GM21737 (cell line): Measurements from ENCODE around the gene SRGAP3.

ENCODE experiments used
- ATAC-seq: cut with Tn5 transposase; IDR thresholded peaks from one replicate; pipeline ENCODE4 v1.9.1; 2021; ENCODE audit warnings: mild to moderate bottlenecking, moderate library complexity; ENCODE audit not compliant: unreplicated experiment

SRGAP3 gene

DNA sequence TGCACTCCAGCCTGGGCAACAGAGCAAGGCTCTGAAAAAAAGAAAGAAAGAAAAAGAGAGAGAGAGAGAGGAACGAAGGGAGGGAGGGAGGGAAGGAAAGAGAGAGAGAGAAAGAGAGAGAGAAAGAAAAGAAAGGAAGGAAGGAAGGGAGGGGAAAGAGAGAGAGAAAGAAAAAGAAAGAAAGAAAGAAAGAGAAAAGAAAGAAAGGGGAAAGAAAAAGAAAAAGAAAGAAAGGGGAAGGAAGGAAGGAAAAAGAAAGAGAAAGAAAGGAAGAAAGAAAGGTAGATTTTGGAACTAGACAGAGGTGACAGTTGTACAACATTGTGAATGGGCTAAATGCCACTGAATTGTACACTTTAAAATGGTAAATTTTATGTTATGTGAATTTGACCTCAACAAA is 5.3 kb upstream of the SRGAP3 start:
- ATAC-seq, result no peak

DNA sequence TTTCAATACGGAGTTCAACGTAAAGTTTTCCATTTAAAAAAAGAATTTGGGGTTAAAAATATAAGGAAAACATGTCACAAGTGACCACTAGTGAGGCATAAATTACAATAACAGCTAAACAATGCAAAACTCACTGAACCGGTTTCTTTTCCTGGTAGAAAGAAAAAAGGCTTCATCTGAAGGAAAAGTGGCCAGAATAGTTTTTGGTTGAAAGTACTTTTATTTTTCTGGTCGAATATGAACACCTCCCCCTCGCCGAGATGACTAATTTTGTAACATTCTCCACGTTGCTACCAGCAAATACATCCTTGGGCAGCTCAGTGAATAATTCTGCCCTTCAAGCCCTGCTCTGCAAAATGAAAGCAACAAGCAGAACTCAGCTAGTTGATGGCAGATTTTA is 3.9 kb upstream of the SRGAP3 start:
- no peak for ATAC-seq

GRCh38 chr3:9251055-9251786 is 1.8 kb upstream of the SRGAP3 start:
- no peak for ATAC-seq

DNA sequence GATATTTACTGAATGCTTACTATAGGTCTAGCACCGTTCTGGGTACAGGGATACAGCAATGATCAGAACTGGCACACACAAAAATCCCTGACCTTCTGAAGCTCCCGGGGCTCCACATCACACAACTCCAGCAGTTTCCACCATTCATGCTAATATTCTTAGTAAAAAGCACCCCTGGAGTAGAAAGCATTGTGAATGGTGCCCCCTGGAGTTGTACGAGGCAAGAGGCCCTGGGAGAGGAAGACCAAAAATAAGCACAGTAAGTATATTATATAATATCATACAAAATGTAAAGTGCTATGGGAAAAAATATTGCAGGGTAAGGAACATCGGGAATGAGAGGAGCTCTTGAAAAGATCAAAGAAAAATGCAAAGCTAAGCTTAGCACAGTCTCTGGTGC is 790 bp upstream of the SRGAP3 start:
- ATAC-seq, result no peak

DNA sequence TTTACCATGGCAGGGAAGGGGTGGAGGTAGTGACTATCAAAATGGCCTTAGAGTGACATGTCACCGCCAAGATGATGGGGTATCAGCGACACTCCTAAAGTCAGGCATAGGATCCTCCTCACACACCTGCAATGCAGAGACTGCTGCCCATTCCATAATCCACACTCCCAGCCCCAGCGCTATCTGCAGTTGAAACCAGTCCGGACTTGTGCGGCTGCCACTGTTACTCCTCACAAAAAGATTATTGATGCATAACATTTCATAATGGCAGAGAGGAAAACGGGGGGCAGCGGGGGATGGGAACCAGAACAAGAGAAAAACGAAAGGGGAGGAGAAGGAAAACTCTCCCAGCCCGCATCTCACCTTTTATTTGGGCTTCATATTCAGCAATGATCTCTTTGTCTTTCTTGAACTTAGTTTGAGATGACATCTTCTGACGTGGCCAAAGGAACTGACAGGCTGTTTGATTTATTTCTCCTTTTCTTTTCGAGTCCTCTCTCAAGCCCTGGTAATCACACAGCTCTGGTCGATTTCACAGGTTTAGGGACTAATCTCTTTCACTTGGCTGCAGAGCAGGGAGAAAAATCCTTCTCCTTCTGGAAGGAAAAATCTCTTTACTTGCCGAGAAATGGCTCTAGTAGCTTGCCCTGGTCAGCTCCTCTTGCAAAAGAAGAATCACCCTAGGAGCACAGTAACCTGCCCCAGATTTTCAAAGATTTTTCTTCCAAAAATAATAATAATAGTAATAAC is 749 bp downstream of the SRGAP3 start:
- no peak for ATAC-seq

- ATAC-seq, result no peak
Measured at GRCh38 chr3:9247941-9248521, 1.4 kb downstream of the SRGAP3 start.

DNA sequence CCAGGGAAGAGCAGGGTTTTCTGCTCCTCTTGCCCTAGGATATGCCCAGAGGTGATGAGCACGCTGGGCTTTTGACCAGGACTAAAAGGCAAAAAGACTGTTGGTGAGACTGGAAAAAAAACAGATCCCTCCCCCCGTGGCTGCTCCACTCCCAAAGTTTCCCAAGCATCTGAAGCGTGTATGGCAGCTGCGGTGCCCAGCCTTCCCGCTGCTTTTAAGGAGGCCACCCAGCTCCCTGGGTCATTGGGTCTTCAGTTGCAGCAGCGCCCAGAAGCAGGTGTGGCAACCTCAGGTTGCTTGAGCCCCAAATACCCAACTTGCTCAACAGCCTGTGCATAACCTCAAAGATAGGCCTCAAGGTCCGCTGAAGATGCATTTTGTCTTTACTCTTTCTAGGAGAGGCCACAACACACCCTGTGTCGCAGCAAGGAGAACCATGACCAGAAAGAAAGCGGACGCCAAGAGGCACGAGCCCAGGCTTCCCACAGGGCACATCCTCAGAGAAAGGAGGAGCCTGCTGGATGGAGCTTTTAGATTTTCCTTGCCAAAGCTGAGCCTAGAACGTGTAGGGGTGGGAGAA is 2.0 kb downstream of the SRGAP3 start:
- no peak for ATAC-seq

DNA sequence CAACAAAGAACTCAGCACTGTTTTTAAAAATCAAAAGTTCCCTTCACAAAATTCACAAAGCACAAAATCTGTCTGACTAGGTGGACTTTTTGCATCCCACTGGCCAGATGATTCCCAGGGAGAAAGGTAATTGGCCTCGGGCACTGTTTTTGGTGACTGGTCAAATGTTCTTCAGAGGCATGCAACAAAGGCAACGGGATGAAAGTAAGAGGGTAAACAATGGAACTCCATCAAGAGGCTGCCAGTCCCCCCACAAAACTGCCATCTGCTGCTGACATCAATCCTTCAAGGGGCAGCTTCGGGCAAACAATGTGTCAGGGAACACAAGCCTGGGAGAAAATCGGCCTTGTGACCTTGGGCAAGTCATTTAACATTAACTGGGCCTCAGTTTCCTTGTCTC is 3.3 kb downstream of the SRGAP3 start:
- no peak for ATAC-seq

GRCh38 chr3:9244495-9245183 is 4.8 kb downstream of the SRGAP3 start:
- no peak for ATAC-seq

- no peak for ATAC-seq
Measured at GRCh38 chr3:9241956-9242355, 7.5 kb downstream of the SRGAP3 start.

DNA sequence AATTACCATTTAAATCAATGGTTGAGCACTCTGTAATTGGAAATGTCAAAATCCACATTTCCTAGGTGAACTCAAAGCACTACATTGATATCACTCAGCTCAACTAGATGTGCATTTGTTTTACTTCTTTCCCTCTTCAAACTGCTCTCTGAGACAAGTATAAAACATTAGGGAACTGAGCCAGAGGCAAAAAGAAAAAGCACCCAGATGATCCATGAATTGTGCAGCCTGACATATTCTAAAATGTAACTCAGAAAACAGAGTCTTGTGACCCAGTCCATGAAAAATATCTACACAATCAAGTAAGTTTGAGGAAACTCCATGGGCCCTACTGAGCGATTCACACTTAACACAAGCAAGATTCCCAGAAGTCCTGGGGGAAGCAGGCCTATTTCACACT is 9.8 kb downstream of the SRGAP3 start:
- ATAC-seq, result no peak

DNA sequence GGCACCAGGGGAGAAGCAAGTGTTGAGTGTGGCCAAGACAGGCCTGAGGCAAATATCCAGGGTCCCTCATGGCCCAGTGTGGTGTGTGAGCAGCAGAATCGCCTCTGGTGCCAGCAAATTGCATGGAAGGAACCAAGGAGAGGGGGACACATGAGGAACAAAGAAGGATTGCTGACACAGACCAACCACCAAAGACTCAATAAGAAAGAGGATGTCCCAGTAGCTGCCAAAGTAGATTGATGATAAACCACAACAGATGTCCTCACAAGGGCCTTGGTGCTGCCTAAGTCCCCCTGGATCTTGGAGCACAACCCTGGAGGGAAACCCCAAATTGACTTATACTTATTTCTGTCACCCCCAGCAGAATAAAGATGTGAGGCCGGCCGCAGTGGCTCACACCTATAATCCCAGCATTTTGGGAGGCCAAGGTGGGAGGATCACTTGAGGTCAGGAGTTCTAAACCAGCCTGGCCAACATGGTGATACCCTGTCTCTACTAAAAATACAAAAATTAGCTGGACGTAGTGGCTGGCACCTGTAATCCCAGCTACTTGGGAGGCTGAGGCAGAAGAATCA is 10.6 kb downstream of the SRGAP3 start:
- ATAC-seq, result no peak

DNA sequence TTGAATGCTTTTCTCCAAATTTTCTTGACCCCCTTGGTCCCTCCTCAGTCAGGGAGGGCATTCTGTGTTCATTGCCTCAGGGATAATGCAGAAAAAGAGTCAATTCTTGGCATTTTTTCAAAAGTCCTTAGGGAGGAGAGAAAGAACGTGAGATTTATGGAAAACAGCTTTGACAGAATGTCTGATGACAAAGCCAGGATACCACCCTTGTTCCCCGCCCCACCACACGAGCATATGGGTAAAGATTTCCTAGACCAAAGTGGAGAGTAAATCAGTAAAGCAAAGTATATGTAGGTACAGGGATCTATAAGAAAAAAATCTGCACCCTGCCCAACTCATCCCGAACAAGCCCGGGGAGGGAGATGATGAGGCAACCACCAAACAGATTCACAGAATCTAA is 11.2 kb downstream of the SRGAP3 start:
- no peak for ATAC-seq

DNA sequence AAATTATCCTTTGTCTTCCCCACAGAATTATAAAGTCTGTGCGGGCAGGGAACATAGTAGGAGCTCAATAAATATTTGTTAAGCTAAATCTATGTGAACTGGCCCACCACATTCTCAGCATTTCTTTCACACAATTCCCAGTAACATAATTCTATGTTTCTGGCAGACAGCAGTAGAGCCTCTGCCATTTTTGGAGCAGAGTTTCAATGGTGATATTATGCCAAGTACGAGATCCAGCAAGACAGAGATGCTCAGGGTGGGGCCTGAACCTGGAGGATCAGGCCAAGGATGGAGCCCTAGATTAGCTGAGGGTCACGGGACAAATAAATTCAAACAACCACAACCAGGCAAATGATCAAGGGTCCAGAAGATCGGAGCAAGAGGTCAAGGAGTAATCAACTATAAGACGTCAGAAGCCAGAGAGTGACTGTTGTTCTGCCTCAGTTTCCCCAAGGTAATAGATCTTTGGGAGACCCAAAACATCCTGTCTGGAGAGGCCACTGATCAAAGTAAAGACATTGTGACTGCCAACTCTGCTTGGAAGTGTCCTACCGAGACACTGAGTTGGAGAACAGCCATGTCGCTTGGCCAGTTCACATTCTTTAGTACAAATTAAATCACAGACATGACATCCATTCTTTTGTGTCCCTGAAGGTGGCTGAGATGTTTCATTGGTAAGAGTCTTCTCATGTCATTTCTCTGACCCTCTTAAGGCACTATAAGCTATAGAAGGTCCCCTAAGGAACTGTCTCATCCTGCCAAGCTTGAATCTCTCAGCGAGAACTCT is 15.4 kb downstream of the SRGAP3 start:
- no peak for ATAC-seq

GRCh38 chr3:9233101-9233500 is 16.3 kb downstream of the SRGAP3 start:
- ATAC-seq, result no peak

DNA sequence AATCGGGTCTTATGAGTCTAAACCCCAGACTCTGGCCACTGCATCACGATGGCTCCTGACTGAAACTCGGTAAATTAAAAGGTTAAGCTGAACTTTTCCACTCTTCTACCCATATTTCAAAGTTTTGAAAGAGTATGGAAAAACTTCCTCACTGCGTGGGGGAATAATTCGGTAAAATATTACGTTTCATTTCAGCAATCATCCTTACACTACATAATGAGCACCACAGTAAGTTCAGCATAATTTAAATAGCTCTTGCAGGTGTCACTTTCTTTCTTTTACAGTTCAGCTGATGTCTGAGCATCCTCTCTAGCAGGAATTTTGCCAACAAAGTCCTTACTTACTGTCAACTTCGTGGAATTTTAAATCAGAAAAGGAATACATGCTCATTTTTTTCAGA is 17.5 kb downstream of the SRGAP3 start:
- no peak for ATAC-seq

- ATAC-seq, result no peak
Measured at GRCh38 chr3:9231471-9231870, 18.0 kb downstream of the SRGAP3 start.

- no peak for ATAC-seq
Measured at GRCh38 chr3:9231006-9231405, 18.4 kb downstream of the SRGAP3 start.

DNA sequence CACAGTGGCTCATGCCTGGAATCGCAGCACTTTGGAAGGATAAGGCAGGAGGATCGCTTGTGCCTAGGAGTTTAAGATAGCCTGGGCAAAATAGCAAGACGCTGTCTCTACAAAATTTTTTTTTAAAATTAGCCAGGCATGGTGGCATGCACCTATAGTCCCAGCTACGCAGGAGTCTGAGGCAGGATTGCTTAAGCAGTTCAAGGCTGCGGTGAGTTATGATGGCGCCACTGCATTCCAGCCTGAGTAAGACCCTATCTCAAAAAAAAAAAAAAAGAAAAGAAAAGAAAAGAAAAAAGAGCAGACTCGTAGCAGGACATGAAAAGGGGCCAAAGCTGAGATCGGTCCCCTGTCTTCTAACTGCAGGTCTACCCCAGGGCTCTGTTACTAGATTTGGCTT is 18.9 kb downstream of the SRGAP3 start:
- no peak for ATAC-seq

DNA sequence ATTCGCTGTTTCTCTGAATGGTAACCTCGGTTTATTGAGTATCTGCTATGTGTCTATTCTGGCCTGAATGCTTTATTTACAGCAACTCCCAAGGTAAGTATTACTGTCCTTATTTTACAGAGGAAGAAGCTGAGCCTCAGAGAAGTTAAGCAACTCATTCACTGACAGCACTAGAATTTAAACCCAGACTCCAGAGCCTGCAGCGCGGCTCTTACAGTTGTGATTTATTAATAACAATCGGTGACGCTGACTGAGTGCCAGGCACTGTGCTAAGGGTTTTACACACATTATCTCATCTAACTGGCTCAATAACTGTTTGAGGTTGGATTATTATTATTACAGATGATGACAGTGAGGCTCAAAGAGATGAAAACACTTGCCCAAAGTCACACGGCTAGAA is 19.6 kb downstream of the SRGAP3 start:
- no peak for ATAC-seq
